PFSK-1 (cell line): ENCODE data around the gene ATP6V1A.

ENCODE experiments used
- POLR2AphosphoS5 ChIP-seq: IDR thresholded peaks from 2 replicates; pipeline ENCODE4 v1.6.1; 2012; ENCODE audit warnings: low read depth, mild to moderate bottlenecking, control low read depth, low read length, moderate library complexity
- SIN3A ChIP-seq: IDR thresholded peaks from 2 replicates; pipeline ENCODE4 v1.6.1; 2012; ENCODE audit warnings: mild to moderate bottlenecking, low read length, moderate library complexity, borderline replicate concordance; ENCODE audit not compliant: insufficient read depth
- TAF1 ChIP-seq: IDR thresholded peaks from 2 replicates; pipeline ENCODE4 v1.6.1; 2012; ENCODE audit warnings: low read length, control low read depth, borderline replicate concordance; ENCODE audit not compliant: insufficient read depth
- TF ChIP-seq, protein P1 (sequence below), 2 experiments: IDR thresholded peaks; 2 replicates each; pipeline versions ENCODE4 v1.6.1 to v1.8.0; 2011 to 2012; ENCODE audit warnings: low read depth in 2 of 2, low read length in 2 of 2, control low read depth in 1 of 2, inconsistent platforms in 1 of 2, mild to moderate bottlenecking in 1 of 2, moderate library complexity in 1 of 2; ENCODE audit not compliant: insufficient read depth in 1 of 2

DNA sequence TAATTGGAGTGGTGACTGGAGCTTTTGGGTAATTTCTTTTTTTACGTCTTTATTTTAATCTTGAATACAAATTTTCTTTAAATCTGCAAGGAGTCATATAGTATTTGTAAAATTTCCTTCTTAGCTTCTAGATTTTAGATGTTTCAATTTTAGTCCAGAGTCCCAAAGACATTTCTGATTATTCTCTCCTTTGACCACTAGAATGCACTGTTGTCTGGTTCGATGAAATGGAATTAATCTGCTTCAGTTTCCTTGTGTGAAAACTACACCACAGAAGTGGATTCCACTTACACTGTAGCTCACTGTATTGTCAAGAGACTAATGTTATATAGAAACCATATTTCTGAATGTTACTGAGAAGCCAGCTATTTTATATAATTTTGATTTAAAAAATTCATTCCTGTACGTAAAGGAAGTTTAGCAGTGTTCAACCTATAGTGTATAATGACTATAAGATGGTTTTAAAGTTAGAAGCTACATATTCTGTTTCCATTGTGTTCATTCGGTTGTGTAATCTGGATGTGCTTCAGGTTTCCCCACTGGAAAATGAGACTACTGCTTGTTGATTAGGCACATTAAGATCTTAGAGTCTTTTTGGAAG lies 97.9 kb downstream of the ATP6V1A start:
- TF ChIP-seq POLR2AphosphoS5 (no peak), TAF1 (no peak), SIN3A (no peak)
- TF ChIP-seq, protein P1, sequence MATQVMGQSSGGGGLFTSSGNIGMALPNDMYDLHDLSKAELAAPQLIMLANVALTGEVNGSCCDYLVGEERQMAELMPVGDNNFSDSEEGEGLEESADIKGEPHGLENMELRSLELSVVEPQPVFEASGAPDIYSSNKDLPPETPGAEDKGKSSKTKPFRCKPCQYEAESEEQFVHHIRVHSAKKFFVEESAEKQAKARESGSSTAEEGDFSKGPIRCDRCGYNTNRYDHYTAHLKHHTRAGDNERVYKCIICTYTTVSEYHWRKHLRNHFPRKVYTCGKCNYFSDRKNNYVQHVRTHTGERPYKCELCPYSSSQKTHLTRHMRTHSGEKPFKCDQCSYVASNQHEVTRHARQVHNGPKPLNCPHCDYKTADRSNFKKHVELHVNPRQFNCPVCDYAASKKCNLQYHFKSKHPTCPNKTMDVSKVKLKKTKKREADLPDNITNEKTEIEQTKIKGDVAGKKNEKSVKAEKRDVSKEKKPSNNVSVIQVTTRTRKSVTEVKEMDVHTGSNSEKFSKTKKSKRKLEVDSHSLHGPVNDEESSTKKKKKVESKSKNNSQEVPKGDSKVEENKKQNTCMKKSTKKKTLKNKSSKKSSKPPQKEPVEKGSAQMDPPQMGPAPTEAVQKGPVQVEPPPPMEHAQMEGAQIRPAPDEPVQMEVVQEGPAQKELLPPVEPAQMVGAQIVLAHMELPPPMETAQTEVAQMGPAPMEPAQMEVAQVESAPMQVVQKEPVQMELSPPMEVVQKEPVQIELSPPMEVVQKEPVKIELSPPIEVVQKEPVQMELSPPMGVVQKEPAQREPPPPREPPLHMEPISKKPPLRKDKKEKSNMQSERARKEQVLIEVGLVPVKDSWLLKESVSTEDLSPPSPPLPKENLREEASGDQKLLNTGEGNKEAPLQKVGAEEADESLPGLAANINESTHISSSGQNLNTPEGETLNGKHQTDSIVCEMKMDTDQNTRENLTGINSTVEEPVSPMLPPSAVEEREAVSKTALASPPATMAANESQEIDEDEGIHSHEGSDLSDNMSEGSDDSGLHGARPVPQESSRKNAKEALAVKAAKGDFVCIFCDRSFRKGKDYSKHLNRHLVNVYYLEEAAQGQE (IDR thresholded peaks at IDR 0.05; ENCODE audit: insufficient read depth in 1 of 2, low read depth in 2 of 2, low read length in 2 of 2), result no peak
